Aorta (tissue), 5 donors: ENCODE measurements around the gene FGF12. TPM values are rescaled to one million over a fixed set of nuclear protein-coding genes. Genes with fewer than 3 reads are reported as not detected.

Experiments used
- ATAC-seq: fragments of 200-7000 bp; cut with Tn5 transposase; one replicate; pipeline ENCODE4 v1.9.1; 2022; ENCODE audit warnings: moderate library complexity; ENCODE audit not compliant: low FRiP score
- DNase-seq, 2 donors: peaks; one replicate each; pipeline ENCODE4 v3.0.0-alpha.2; 2020
- H3K27ac ChIP-seq, 2 donors: one replicate each; pipeline ENCODE4 v1.5.1; 2013; ENCODE audit warnings: low read length in 2 of 2, mild to moderate bottlenecking in 2 of 2, moderate library complexity in 2 of 2, control low read depth in 1 of 2, inconsistent platforms in 1 of 2, low read depth in 1 of 2
- H3K27me3 ChIP-seq, 2 donors: one replicate each; pipeline ENCODE4 v1.6.1; 2013; ENCODE audit warnings: control low read depth in 1 of 2, low read length in 1 of 2, mild to moderate bottlenecking in 1 of 2, moderate library complexity in 1 of 2; ENCODE audit not compliant: insufficient read depth in 2 of 2, control insufficient read depth in 1 of 2
- H3K36me3 ChIP-seq, 2 donors: one replicate each; pipeline ENCODE4 v1.6.1; 2013; ENCODE audit warnings: control low read depth in 1 of 2, low read length in 1 of 2, mild to moderate bottlenecking in 1 of 2; ENCODE audit not compliant: insufficient read depth in 2 of 2, control insufficient read depth in 1 of 2
- H3K4me1 ChIP-seq, 2 donors: one replicate each; pipeline ENCODE4 v1.6.1; 2013; ENCODE audit warnings: low read length in 2 of 2, control low read depth in 1 of 2, mild to moderate bottlenecking in 1 of 2, moderate library complexity in 1 of 2; ENCODE audit not compliant: insufficient read depth in 2 of 2, control insufficient read depth in 1 of 2
- H3K4me3 ChIP-seq, 2 donors: one replicate each; pipeline ENCODE4 v1.5.1; 2013; ENCODE audit warnings: low read length in 2 of 2, control low read depth in 1 of 2, mild to moderate bottlenecking in 1 of 2
- H3K9me3 ChIP-seq: one replicate; pipeline ENCODE4 v1.6.1; 2013; ENCODE audit warnings: mild to moderate bottlenecking, low read length; ENCODE audit not compliant: control insufficient read depth
- WGBS, 2 donors: extraction: QIAGEN DNeasy Blood & Tissue Kit; methylation state at CpG; one replicate each; pipeline ENCODE4 v1.1.7; 2013; 5-methylcytosine and 5-hydroxymethylcytosine counted together
- intact Hi-C, 2 donors: fragments of 100-400 bp; cut with DNase I; formaldehyde crosslinking; loops; one replicate each; pipeline versions ENCODE4 v1.14.2 to v1.15.0; 2022
- polyA plus RNA-seq, 2 donors: library from polyadenylated mRNA; stranded (reverse); fragments of 200-250 nt; gene quantifications; one replicate each; pipeline ENCODE4 v1.2.3, GENCODE V29; 2013
- total RNA-seq, 2 donors: library from RNA; stranded (reverse); fragmentation: NEBNext Ultra II Directional; extraction: Animal tissue kit (Norgen Biotek cat#: 25700); gene quantifications; one replicate each; pipeline ENCODE4 v1.2.1, GENCODE V29; 2021
- donor health status: healthy with polysubstance abuse.
- donor health status: Bipolar disorder and iron deficiency.
- donor health status: DM: no; HTN: no; CAD: no.
- donor health status: DM: no; HTN: no; CAD: no.
- donor health status: DM: yes; HTN: yes; CAD: no.

Gene FGF12
- total and polyA plus RNA-seq, 4 donors, result 0.05 to 1.2 (median 0.96) TPM

- Histone ChIP-seq H3K4me3 (no peak overlapping the region), H3K27ac (no peak overlapping the region), H3K9me3 (no peaks in the 10 kb centered on the region), H3K4me1 (no peaks in the 10 kb centered on the region), H3K27me3 (no peaks in the 10 kb centered on the region), H3K36me3 (no peaks in the 10 kb centered on the region)
- ATAC-seq (no peak), DNase-seq (no peak)
- WGBS, 2 donors, result 68 to 77% methylated on average over 3 of the region's 3 CpGs
- intact Hi-C loops, result no loop called here
These were observed 466.2 kb downstream of the FGF12 start for GRCh38 chr3:192261135-192261534.

GRCh38 chr3:192260116-192261010, 467.0 kb downstream of the FGF12 start:
- no peak overlapping the region for H3K4me3 ChIP-seq
- no peaks in the 10 kb centered on the region for H3K36me3 ChIP-seq
- no peaks in the 10 kb centered on the region for H3K4me1 ChIP-seq
- DNase-seq, result no peak
- no peak for ATAC-seq
- H3K27me3 ChIP-seq, result no peaks in the 10 kb centered on the region
- no peak overlapping the region for H3K27ac ChIP-seq
- H3K9me3 ChIP-seq, result no peaks in the 10 kb centered on the region
- intact Hi-C loops, result no loop called here
- WGBS, 2 donors, result 69 to 71% methylated on average over 5 of the region's 5 CpGs

DNA sequence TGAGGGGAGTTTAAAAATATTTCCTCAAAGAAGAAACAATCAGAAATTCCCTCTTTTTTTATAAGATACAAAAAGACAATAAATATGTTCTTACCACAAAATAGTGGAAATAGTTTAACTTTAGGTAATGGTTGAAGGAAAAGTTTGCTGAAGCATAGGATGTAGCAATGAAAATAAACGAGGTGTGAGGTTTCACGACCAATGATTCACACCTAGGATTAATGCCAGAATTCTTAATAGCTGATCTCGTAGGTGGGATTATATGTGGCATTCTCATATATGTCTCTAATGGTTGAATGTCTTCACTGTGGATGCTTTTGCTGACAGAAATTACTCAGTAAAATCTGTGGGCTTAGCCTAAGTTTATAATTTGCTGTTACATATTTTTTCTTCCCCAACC, 467.7 kb downstream of the FGF12 start:
- Histone ChIP-seq H3K4me1 (no peaks in the 10 kb centered on the region), H3K9me3 (no peaks in the 10 kb centered on the region), H3K36me3 (no peaks in the 10 kb centered on the region), H3K4me3 (no peak overlapping the region), H3K27me3 (no peaks in the 10 kb centered on the region), H3K27ac (no peak overlapping the region)
- DNase-seq (no peak), ATAC-seq (no peak)
- 57 to 58% methylated on average over 3 of the region's 3 CpGs for WGBS, 2 donors
- intact Hi-C loops, result no loop called here

- DNase-seq, result no peak
- Histone ChIP-seq H3K36me3 (no peaks in the 10 kb centered on the region), H3K4me3 (no peak overlapping the region), H3K27me3 (no peaks in the 10 kb centered on the region), H3K27ac (no peak overlapping the region), H3K4me1 (no peaks in the 10 kb centered on the region), H3K9me3 (no peaks in the 10 kb centered on the region)
- ATAC-seq, result no peak
- intact Hi-C loops, result no loop called here
- 61 to 65% methylated on average over 6 of the region's 6 CpGs for WGBS, 2 donors
These were observed 468.6 kb downstream of the FGF12 start for GRCh38 chr3:192258721-192259120.

GRCh38 chr3:192255839-192256238, 471.5 kb downstream of the FGF12 start:
- Histone ChIP-seq H3K9me3 (no peaks in the 10 kb centered on the region), H3K27me3 (no peaks in the 10 kb centered on the region), H3K27ac (no peak overlapping the region), H3K36me3 (no peaks in the 10 kb centered on the region), H3K4me3 (no peak overlapping the region), H3K4me1 (no peaks in the 10 kb centered on the region)
- DNase-seq (no peak), ATAC-seq (no peak)
- intact Hi-C loops, result no loop called here
- WGBS, 2 donors, result 58 to 70% methylated on average over 2 of the region's 2 CpGs

DNA sequence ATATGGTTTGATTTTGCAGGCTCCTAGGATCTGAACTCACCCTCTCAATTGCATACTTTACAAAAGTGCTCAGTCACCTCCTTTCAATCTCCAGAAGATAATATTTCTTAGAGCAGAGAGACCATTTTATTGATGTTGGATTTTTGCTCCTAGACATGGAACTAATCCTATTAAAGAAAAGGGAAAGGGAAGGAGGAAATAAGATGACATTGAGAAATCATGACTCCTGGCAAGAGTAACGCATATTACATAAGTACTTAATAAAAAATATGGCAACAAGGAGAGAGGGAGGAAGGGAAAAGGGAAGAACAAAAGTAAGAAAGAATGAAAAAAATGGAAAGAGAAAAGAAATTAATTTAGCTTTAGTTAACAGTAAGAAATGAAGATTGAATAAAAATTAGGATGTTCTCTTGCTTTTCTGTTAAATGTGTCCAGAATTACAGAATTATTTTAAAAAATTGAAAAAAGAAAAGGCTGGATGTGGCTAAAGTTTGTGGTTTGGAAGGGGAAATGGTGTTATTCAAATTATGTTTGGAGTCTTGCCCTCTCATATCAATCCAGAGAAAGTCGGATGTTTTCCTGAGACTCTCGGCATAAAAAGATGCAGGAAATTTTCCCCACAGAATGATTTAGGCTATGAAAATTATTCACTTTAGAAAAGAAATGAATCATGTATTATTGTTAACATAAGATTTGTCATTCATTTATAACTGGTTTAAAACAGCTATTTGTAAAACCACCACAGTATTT, 474.0 kb downstream of the FGF12 start:
- ATAC-seq, result no peak

DNA sequence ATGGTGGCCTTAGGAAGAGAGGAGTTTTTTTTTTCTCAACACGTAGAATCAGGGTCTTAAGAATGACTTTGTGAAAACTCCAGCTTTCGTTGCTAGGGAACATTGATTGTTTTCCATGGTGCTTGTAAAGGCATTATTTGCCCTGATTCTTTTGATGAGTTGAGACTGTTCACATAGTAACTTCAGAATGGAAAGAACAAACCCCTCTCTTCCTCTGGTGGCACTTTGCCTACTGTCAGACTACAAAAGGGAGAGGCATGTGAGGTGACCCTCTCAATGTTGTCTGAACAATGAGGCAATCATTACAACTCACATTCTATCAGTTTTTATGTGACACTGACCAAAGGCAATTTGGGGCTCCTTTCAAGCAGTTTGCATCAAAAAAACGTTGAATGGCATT, 477.8 kb downstream of the FGF12 start:
- intact Hi-C loops, result no loop called here
- no peaks in the 10 kb centered on the region for H3K36me3 ChIP-seq
- WGBS, 2 donors, result 65 to 75% methylated on average over 3 of the region's 3 CpGs
- ATAC-seq (no peak), DNase-seq (no peak)
- H3K4me1 ChIP-seq, result no peaks in the 10 kb centered on the region
- no peak overlapping the region for H3K27ac ChIP-seq
- H3K9me3 ChIP-seq, result no peaks in the 10 kb centered on the region
- no peaks in the 10 kb centered on the region for H3K27me3 ChIP-seq
- no peak overlapping the region for H3K4me3 ChIP-seq

More for the DNA sequence above, 474.0 kb downstream of the FGF12 start:
- 8 to 18% methylated on average over 3 of the region's 3 CpGs for WGBS, 2 donors
- no peaks in the 10 kb centered on the region for H3K36me3 ChIP-seq
- DNase-seq, result no peak
- H3K4me1 ChIP-seq, result no peaks in the 10 kb centered on the region
- H3K27me3 ChIP-seq, result no peaks in the 10 kb centered on the region
- H3K27ac ChIP-seq, result no peak overlapping the region
- no peaks in the 10 kb centered on the region for H3K9me3 ChIP-seq
- intact Hi-C loops, result no loop called here
- no peak overlapping the region for H3K4me3 ChIP-seq

- Histone ChIP-seq H3K9me3 (no peaks in the 10 kb centered on the region), H3K27me3 (no peaks in the 10 kb centered on the region), H3K36me3 (no peaks in the 10 kb centered on the region), H3K4me3 (no peak overlapping the region), H3K27ac (no peak overlapping the region), H3K4me1 (no peaks in the 10 kb centered on the region)
- no peak for DNase-seq
- ATAC-seq, result no peak
- intact Hi-C loops, result no loop called here
- 65 to 68% methylated on average over 1 of the region's 1 CpG for WGBS, 2 donors
These were observed 480.3 kb downstream of the FGF12 start for GRCh38 chr3:192246847-192247559.
